C4-2B (cell line): Measurements from ENCODE around the gene CTSL.

Experiments used
- ZFX ChIP-seq: fragments of 450-650 bp; IDR thresholded peaks from 2 replicates; pipeline ENCODE4 v1.6.1; 2017
- TF ChIP-seq, protein P1 (sequence below): fragments of 450-650 bp; conservative IDR thresholded peaks from 2 replicates; pipeline ENCODE4 v1.5.1; 2017; ENCODE audit warnings: mild to moderate bottlenecking

DNA sequence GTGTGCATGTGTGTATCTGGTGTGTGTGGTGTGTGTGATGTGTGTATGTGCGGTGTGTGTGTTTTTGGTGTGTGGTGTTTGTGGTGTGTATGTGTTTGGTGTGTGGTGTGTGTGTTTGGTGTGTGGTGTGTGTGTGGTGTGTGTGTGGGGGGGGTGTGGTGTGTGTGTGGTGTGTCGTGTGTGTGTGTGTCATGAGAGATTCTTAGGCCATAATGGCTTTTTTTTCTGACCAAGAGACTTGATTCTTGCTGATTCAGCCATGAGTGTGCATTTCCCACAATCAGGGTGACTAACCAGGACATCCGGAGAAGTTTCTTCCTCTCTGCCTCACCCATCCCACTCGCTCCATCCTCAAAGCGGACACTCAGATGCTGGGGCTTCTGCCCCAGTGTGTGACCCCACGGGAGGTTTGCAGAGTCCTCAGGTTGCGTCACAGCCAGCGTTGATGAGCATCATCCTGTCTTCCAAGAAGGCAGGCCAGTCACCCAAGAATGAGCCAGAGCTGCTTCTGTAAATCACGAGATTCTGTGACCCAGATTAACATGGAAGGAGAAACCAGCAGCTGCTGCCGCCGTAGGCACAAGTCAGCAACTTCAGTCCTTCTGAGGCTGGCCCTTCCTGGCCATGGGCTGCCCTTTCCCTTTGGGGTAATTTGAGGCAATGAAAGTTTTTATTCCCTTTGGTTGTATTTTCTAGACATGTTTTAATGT, 12.5 kb upstream of the CTSL start:
- TF ChIP-seq, protein P1, sequence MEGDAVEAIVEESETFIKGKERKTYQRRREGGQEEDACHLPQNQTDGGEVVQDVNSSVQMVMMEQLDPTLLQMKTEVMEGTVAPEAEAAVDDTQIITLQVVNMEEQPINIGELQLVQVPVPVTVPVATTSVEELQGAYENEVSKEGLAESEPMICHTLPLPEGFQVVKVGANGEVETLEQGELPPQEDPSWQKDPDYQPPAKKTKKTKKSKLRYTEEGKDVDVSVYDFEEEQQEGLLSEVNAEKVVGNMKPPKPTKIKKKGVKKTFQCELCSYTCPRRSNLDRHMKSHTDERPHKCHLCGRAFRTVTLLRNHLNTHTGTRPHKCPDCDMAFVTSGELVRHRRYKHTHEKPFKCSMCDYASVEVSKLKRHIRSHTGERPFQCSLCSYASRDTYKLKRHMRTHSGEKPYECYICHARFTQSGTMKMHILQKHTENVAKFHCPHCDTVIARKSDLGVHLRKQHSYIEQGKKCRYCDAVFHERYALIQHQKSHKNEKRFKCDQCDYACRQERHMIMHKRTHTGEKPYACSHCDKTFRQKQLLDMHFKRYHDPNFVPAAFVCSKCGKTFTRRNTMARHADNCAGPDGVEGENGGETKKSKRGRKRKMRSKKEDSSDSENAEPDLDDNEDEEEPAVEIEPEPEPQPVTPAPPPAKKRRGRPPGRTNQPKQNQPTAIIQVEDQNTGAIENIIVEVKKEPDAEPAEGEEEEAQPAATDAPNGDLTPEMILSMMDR: no peak
- no peak for TF ChIP-seq ZFX
